GM21367 (cell line): ENCODE results near the gene SLC6A20.
A peak's percentile ranks its signal among the peaks of the same experiment; 100 is the strongest.

Source experiments
- ATAC-seq: cut with Tn5 transposase; IDR thresholded peaks from one replicate; pipeline ENCODE4 v1.9.1; 2021; ENCODE audit not compliant: unreplicated experiment

The SLC6A20 gene

DNA sequence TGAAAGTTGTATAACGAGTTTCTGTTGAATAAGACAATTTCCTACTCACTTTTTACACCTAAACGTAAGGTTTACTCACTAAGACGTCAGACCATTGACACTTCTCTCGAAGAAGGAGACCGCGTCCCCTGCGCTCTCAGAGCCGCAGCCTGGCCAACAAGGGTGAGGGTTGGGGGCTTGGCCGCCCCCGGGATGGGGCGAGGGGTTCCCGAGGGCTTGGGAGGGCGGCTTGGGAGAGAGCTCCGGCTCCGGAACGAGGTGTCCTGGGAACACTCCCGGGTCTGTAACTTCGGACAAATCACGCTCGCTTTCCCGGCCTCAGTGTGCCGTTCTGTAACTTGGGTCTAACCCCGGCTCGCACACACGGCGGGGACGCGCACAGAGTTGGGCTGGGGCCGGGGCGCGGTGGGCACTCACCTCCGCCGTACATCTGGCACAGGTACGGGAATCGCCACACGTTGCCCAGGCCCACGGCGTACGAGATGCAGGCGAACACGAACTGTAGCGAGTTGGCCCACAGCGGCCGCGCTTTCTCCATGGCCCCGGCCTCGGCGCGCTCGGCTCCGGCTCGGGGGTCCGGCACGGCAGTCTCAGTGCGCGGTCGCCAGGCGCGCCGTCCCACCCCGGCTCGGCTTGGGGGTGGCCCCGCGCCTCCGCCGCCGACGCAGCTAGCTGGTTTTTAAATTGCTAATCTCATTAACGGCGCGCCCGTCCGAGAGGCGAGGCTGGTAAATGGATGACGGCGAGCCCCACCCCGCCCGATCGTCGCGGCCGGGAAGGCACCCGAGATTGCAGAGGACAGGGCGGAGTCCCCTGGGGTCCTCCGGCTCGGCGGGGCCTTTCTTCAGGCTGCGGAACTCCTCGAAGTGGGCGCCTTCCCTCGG, at the start of gene SLC6A20:
SLC6A20 (minus strand) TSS at position 655 of the 884 bp plus-strand sequence; CDS start at position 538, 117 bp downstream.
- ATAC-seq = no peak

DNA sequence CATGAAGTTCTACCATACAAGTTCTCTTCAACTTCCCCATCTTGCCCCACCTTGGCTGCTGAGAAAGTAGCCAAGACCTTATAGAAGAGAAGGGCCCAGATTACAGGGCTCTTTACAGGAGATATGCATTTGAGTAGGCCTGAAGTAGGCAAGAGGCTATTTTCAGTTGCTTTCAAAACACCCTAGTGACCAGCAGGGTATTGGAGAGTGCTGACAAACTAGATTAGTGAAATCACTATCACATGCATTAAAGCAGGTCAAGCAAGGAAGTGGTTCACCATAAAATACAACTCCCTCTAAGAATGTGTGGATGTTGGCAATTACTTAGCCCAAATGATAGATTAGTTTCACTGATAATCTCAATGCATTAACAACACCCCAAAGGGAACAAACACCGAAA, 48.3 kb upstream of the SLC6A20 start:
- ATAC-seq = no peak

GRCh38 chr3:45842851-45843625, 46.7 kb upstream of the SLC6A20 start:
- ATAC-seq = no peak

- peak; percentile 76 for ATAC-seq
These were observed 45.6 kb upstream of the SLC6A20 start, which contains the start of gene LZTFL1 for GRCh38 chr3:45841757-45842491. TSS of gene LZTFL1 (minus strand) at chr3:45842119. CDS start at chr3:45841991, 128 bp downstream.

DNA sequence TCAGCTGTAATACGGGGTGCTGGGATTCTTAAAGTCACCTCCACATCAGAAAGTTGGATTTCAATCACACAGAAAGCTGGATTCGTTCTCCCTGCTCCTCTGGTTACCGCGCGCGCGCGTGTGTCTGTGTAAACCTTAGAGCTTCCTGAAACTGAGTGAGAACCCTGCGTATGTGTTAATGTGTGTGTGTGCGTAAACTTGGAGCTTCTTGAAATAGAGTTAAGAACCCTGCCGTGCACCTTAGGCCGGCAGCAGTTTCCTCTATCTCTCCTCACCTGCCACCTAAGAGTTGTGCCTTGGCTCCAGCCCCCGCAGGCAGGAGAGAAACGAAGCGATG, 45.1 kb upstream of the SLC6A20 start:
- ATAC-seq = no peak

GRCh38 chr3:45838466-45838865, 42.1 kb upstream of the SLC6A20 start:
- no peak for ATAC-seq

GRCh38 chr3:45832699-45833098, 36.4 kb upstream of the SLC6A20 start:
- ATAC-seq = no peak

GRCh38 chr3:45830121-45830520, 33.8 kb upstream of the SLC6A20 start:
- no peak for ATAC-seq

DNA sequence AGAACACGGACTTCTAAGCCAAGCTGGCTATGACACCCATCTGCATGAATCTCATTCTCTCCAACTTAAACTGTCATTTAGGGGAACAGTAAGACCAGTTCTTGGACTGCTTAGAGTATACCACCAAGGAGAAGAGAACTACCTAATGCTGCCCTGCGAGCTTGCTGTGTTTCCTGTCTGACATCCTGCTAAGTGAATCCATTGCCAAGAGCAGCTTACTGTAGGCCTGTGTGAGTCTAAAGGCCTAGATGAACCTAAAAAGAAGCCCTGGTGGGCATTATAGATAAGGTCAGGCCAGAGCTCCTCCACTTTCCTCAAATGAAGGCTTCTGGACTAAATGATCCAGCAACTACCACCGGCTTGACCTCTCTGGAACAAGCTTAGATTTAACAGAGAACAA, 30.6 kb upstream of the SLC6A20 start:
- no peak for ATAC-seq

- no peak for ATAC-seq
These were observed 30.0 kb upstream of the SLC6A20 start for GRCh38 chr3:45826321-45826720.

- ATAC-seq = no peak
These were observed 24.8 kb upstream of the SLC6A20 start for GRCh38 chr3:45821127-45821526.

DNA sequence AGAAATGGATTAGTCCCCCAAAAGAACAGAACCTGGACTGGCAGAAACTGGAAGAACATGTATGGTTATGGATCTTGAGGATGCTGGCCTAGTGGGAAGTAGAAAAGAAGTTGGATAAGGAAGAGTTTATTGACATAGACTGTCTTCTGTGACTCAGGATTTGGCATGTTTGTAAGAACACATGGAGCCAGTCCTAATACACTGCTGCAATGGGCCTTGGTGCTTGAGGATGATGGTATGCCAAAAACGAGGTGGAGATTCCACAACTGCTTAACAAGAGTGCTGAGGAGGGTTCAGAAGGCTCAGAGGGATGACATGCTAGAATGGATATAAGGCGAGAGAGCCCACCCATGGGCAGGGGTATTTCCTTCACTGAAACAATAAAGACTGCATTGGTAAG, 23.2 kb upstream of the SLC6A20 start:
- ATAC-seq = no peak

DNA sequence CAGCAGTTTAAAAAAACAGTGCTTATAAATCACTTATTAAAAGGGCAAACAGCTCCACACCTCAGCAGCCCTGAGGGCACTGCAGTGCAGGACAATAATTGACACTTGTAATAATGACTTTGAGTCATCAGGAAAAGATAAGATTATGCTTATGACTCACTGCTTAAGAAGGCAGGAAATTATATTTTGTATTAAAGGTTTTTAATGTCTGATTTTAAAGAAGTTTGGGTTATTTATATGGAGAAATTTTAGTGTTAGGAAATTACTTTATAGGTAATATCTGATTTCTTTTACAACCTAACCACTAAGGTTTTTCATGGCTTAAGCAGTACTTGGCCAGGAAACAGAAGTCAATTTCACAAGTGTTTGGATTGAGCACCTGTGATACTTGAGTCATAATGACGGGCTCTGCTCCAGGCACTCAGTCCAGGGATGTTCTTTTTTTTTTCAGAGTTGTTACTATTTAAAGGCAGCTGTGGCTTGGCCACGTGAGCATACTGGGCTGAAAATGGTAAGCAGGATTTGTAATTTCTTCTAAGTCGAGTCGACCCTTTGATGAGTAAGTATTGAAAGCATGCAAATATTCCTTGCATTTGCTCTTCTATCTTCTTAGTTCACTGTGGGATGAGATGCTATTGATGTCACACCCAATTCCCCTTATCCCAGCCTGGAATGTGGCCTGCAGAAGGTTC, 21.6 kb upstream of the SLC6A20 start:
- ATAC-seq = no peak

DNA sequence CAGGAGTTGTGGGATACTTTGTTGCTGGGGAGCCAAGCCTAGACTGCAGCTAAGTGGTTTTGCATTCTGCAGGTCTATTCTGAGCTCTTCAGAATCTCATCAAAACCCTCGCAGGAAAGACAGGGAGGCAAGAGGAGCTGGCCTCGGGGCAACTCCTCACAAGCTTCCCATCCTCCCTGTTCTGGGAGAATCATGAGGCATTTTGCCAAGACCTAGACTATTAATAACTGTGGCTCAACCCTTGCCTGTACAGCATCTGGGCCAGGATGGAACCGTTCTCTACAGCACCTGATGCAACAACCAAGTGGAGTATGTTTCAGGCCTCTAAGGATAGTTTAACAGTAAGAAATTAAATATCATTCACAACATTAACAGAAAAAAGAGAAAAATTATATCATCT, 20.2 kb upstream of the SLC6A20 start:
- ATAC-seq = no peak

- no peak for ATAC-seq
These were observed 18.0 kb upstream of the SLC6A20 start for GRCh38 chr3:45814322-45814721.

- no peak for ATAC-seq
These were observed 11.6 kb upstream of the SLC6A20 start for GRCh38 chr3:45807681-45808540.

GRCh38 chr3:45807133-45807532, 10.8 kb upstream of the SLC6A20 start:
- ATAC-seq = no peak

DNA sequence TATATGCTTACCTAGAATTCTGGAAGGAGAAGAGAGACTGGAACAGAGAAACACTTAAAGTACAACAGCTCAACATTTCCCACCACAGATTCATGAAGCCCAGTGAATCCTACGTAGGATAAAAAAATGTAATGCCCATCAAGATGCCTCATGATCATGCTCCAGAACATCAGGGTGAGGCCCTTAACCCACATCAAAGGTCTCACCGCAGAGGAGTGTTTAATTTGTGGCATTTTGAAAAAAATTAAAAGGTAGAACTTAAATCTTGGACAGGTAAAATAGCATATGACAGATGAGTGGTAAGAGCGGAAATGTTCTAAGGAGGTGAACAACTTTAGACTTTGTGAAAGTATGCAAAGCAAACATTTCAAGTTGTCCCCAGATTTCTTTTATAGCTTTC, 9.7 kb upstream of the SLC6A20 start:
- no peak for ATAC-seq

DNA sequence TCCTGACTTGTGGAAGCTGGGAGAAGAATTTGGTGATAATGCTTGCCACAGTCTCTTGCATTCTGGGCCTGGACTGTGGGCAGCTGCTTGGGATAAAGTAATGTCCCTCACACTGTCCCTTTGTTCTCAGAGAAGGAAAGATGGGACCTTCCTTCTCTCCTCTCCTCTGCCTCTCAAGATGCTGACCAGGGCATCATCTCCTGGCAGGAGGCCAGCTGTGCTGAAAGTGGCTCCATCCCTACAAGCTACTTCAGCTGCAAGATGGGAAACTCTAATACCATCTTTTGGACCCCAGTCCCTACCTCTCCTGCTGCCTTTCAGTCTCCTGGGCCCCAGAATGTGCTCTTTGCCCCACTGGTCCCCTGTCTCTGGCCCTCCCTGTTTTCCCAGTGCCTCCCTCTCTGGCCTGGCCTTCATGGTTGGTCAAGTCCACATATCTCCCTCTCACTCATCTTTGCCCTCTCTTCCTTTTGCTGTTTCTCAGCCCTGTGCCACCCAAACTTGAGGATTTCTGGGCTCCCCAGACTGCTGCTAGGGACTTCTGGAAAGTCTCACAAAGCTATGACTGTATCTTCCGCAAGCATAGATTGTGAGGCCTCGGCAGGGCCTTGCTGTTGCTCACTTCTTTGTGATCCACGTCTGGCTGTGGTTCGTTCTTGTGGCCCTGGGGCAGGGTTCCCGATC, 7.1 kb upstream of the SLC6A20 start:
- no peak for ATAC-seq
